Peyer's patch (tissue), 4 donors: ENCODE measurements around the gene PRKCA. TPM values are rescaled to one million over a fixed set of nuclear protein-coding genes. Genes with fewer than 3 reads are reported as not detected.

Experiments used
- DNase-seq, 3 donors: peaks; one replicate each; pipeline ENCODE4 v3.0.0-alpha.2; 2017 to 2019
- H3K27ac ChIP-seq, 4 donors: fragments of 200-600 bp; sonication (generic); one replicate each; pipeline ENCODE4 v1.5.1; 2016 to 2019
- H3K27me3 ChIP-seq, 2 donors: fragments of 200-600 bp; sonication (generic); one replicate each; pipeline ENCODE4 v1.5.1; 2019
- H3K36me3 ChIP-seq, 3 donors: fragments of 200-600 bp; sonication (generic); one replicate each; pipeline ENCODE4 v1.5.1; 2016 to 2019
- H3K4me1 ChIP-seq, 4 donors: fragments of 200-600 bp; sonication (generic); one replicate each; pipeline ENCODE4 v1.5.1; 2016 to 2019
- H3K4me3 ChIP-seq, 4 donors: fragments of 200-600 bp; sonication (generic); 1 replicate in 3 of 4; 2 replicates in 1 of 4; pipeline ENCODE4 v1.5.1; 2016 to 2019; ENCODE audit warnings: mild to moderate bottlenecking in 1 of 4
- H3K9me3 ChIP-seq, 4 donors: fragments of 200-600 bp; sonication (generic); one replicate each; pipeline ENCODE4 v1.5.1; 2016 to 2019; ENCODE audit warnings: mild to moderate bottlenecking in 1 of 4
- POLR2A ChIP-seq, 2 donors: fragments of 450-650 bp; IDR thresholded peaks; one replicate each; pipeline ENCODE4 v1.5.1; 2017; ENCODE audit warnings: antibody characterized with exemption in 2 of 2, mild to moderate bottlenecking in 2 of 2, moderate library complexity in 2 of 2
- total RNA-seq, 4 donors: library from RNA; depleted of rRNA; stranded (reverse); fragments of >200 nt; gene quantifications; one replicate each; pipeline ENCODE4 v1.1.0, GENCODE V29; 2016
- TF ChIP-seq, protein P1 (sequence below), 6 experiments: fragments of 450-650 bp in 4 of 6; fragments of 200-600 bp in 2 of 6; sonication (generic) in 1 of 6; IDR thresholded peaks; one replicate each; pipeline ENCODE4 v1.5.1; 2017 to 2019; ENCODE audit warnings: antibody characterized with exemption in 6 of 6, mild to moderate bottlenecking in 3 of 6, moderate library complexity in 1 of 6

Gene PRKCA
- total RNA-seq, 4 donors from 2014 or later = 32.2 to 47.0 (median 43.5) TPM

DNA sequence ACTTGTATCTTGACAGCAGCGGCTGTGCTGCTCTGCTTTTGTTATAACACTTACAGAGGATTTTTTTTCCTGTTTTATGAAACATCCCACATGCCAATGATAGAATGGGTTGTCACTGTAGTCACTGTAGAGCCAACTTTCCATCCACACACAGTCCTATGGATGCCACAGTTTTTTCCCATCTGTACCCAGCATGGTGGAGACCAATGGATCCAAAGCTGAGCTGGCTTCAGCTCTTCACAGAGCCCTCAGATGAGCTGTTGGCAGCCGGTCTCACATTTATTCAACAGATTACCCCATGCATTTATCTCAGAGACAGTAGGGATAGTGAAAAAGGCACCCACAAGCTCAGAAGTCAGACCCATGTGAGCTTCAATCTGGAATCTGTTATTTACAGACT, 441.1 kb downstream of the PRKCA start:
- Histone ChIP-seq H3K4me1 (no peaks in the 10 kb centered on the region), H3K4me3 (no peak overlapping the region), H3K27me3 (no peaks in the 10 kb centered on the region), H3K9me3 (no peaks in the 10 kb centered on the region), H3K27ac (no peak overlapping the region), H3K36me3 (peaks cover 0 to 61% (median 0%) of the 10 kb centered on the region in 3 donors)
- no peak for TF ChIP-seq POLR2A (IDR thresholded peaks at IDR 0.05)
- TF ChIP-seq, protein P1, sequence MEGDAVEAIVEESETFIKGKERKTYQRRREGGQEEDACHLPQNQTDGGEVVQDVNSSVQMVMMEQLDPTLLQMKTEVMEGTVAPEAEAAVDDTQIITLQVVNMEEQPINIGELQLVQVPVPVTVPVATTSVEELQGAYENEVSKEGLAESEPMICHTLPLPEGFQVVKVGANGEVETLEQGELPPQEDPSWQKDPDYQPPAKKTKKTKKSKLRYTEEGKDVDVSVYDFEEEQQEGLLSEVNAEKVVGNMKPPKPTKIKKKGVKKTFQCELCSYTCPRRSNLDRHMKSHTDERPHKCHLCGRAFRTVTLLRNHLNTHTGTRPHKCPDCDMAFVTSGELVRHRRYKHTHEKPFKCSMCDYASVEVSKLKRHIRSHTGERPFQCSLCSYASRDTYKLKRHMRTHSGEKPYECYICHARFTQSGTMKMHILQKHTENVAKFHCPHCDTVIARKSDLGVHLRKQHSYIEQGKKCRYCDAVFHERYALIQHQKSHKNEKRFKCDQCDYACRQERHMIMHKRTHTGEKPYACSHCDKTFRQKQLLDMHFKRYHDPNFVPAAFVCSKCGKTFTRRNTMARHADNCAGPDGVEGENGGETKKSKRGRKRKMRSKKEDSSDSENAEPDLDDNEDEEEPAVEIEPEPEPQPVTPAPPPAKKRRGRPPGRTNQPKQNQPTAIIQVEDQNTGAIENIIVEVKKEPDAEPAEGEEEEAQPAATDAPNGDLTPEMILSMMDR (IDR thresholded peaks at IDR 0.05) = no peak
- DNase-seq = no peak

DNA sequence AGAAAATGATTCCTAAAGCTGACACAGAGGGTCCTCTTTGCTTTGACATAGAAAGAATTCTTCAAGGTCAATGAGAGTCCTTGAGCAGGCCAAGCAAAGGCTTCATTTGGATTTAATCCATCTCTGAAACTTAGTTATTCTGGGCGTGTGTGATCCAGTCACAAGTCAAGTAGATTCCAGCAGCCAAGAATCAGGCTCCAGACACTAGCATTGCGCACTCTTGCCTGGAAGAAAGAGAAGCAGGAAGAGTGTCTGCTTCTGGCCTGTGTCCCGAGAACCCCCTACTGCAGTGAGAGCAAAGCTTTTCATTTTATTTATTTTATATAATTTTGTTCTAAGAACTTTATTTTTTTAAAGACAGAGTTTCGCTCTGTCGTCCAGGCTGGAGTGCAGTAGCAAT, 444.3 kb downstream of the PRKCA start:
- Histone ChIP-seq H3K4me1 (no peaks in the 10 kb centered on the region), H3K27me3 (no peaks in the 10 kb centered on the region), H3K9me3 (no peaks in the 10 kb centered on the region), H3K4me3 (no peak overlapping the region), H3K27ac (no peak overlapping the region), H3K36me3 (peaks cover 0 to 53% (median 0%) of the 10 kb centered on the region in 3 donors)
- no peak for DNase-seq
- TF ChIP-seq POLR2A (IDR thresholded peaks at IDR 0.05) = no peak
- TF ChIP-seq, protein P1 (IDR thresholded peaks at IDR 0.05) = no peak

DNA sequence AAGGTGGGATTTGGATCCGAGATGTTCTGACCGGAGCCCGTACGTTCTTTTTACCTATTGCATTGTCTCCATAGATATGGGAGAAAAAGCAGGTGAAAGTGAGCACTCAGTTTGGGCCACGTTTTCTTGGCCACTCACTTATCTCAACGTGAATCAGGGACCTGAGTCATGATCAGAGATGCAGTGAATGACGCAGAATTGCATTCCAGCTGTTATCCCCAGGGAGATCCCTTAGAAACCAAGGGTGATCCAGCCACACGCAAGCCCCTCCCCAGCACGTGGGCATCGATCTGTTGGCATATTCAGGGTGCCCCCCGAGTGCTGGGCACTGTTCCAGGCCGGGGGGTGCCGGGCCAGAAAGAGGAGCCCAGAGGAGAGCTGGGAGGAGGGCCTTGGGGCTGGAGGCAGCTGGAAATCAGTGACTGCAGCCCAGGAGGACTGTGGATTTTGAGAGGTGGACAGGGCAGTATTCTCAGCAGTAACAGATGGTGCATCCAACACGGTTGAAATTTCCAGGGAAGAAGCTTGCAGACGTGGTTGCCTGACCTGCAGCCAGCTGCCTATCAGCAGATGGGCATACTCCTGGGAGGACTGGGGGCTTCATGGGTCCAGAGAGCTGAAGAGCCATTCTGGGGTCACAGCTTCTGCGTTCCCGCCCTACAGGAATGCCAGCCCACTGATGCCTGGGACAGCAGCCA, 445.3 kb downstream of the PRKCA start:
- H3K4me3 ChIP-seq = no peak overlapping the region
- no peaks in the 10 kb centered on the region for H3K4me1 ChIP-seq
- H3K36me3 ChIP-seq = peaks cover 0 to 44% (median 0%) of the 10 kb centered on the region in 3 donors
- no peak overlapping the region for H3K27ac ChIP-seq
- no peaks in the 10 kb centered on the region for H3K27me3 ChIP-seq
- DNase-seq = no peak
- no peak for TF ChIP-seq POLR2A (IDR thresholded peaks at IDR 0.05)
- TF ChIP-seq, protein P1 (IDR thresholded peaks at IDR 0.05) = no peak
- no peaks in the 10 kb centered on the region for H3K9me3 ChIP-seq

DNA sequence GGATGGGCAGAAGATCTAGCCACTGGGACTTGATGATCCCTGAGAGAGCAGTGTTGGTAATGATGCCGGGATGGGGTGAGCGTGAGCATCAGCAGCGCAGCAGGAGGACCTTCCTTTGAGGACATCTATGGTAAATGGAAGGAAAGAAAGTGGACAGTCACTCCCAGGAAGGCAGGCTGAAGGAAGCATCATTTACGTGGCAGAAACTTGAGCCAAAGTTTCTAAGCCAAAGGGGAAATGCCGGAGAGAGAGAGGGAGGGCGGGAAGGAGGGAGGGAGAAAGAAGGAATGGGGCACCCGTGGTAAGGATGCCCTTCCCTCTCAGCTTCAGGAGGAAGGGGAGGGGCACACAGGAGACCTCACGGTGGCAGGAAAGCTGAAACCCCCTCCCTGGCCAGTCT, 446.2 kb downstream of the PRKCA start:
- Histone ChIP-seq H3K4me1 (no peaks in the 10 kb centered on the region), H3K4me3 (no peak overlapping the region), H3K27ac (no peak overlapping the region), H3K27me3 (no peaks in the 10 kb centered on the region), H3K36me3 (peaks cover 0 to 35% (median 0%) of the 10 kb centered on the region in 3 donors), H3K9me3 (no peaks in the 10 kb centered on the region)
- TF ChIP-seq, protein P1 (IDR thresholded peaks at IDR 0.05) = no peak
- no peak for TF ChIP-seq POLR2A (IDR thresholded peaks at IDR 0.05)
- no peak for DNase-seq

DNA sequence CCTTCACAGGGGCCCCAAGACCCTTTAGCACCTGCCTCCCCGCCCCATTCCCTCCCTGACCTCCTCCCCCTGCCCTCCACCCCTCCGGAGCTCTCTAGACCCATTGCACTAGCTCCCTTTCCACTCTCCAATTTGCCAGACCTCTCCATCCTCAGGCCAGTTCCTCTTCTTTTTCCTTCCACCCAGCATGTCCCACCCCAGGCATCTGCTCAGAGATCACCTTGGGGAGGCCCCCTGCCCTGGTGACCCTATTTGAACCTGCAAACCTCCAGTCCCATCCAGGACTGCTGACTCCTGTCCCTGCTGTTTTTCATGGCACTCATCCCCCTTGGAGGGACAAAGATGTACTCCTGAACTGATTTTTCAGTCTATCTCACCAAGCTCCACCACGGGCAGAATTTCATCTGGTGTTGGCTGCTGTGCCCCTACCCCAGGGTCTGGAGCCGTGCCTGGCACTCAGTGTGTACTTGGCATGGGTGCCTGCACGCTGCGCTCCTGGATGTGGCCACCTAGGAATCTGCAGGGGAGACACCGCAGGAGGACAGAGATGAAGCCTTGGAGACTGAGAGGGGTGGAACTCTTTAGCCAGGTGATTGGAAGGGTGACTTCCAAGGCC, 446.9 kb downstream of the PRKCA start:
- no peak overlapping the region for H3K4me3 ChIP-seq
- H3K36me3 ChIP-seq = peaks cover 0 to 28% (median 0%) of the 10 kb centered on the region in 3 donors
- no peak for TF ChIP-seq POLR2A (IDR thresholded peaks at IDR 0.05)
- TF ChIP-seq, protein P1 (IDR thresholded peaks at IDR 0.05) = no peak
- H3K27ac ChIP-seq = no peak overlapping the region
- H3K4me1 ChIP-seq = no peaks in the 10 kb centered on the region
- no peaks in the 10 kb centered on the region for H3K27me3 ChIP-seq
- H3K9me3 ChIP-seq = no peaks in the 10 kb centered on the region
- DNase-seq = no peak
